ENCODE results near the gene PARD3.

DNA sequence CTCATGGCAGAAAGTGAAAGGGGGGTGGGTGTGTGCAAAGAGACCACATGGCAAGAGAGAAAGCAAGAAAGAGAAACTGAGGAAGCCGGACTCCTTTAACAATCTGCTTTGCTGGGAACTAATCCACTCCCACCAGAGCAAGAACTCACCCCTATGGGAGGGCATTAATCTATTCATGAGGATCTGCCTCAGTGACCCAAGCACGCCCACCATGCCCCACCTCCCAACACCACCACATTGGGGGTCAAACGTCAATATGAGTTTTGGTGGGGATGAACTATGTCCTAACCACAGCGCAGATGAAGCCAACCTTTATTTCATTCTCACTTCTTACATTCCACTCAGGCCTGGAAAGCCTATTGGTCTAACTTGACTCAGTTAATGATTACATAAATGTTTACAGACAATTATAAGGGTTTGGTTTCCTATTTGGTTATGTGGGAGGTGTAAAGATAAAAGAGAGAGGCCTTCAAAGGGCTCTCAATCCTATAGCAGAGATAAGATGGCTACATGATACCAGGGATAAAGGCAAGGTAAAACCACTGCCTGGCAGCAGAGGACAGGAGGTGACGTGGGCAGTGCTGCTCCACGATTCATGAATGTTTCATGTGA is 601.8 kb downstream of the PARD3 start:
- TF ChIP-seq, protein P1, sequence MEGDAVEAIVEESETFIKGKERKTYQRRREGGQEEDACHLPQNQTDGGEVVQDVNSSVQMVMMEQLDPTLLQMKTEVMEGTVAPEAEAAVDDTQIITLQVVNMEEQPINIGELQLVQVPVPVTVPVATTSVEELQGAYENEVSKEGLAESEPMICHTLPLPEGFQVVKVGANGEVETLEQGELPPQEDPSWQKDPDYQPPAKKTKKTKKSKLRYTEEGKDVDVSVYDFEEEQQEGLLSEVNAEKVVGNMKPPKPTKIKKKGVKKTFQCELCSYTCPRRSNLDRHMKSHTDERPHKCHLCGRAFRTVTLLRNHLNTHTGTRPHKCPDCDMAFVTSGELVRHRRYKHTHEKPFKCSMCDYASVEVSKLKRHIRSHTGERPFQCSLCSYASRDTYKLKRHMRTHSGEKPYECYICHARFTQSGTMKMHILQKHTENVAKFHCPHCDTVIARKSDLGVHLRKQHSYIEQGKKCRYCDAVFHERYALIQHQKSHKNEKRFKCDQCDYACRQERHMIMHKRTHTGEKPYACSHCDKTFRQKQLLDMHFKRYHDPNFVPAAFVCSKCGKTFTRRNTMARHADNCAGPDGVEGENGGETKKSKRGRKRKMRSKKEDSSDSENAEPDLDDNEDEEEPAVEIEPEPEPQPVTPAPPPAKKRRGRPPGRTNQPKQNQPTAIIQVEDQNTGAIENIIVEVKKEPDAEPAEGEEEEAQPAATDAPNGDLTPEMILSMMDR (IDR thresholded peaks at IDR 0.05) = no peak
- TF ChIP-seq POLR2A (IDR thresholded peaks at IDR 0.05) = no peak
